HepG2 (cell line): ENCODE results near the gene EFCAB8. TPM values are rescaled to one million over a fixed set of nuclear protein-coding genes. Genes with fewer than 3 reads are reported as not detected.

Source experiments
- ATAC-seq: fragments of 200-7000 bp; cut with Tn5 transposase; 3 replicates; pipeline ENCODE4 v1.9.1; 2020; ENCODE audit warnings: mild to moderate bottlenecking, moderate library complexity
- BruUV-seq: library from RNA; stranded (reverse); fragments of 400-500 nt; replicated peaks from 2 replicates; lab custom pipeline; 2021; lab: Mats Ljungman, UMichigan
- CTCF ChIA-PET: fragments of 300-600 bp; formaldehyde crosslinking; extraction: SDS; loops from one replicate; lab custom pipeline; 2021; ENCODE audit warnings: low total read pairs, inconsistent platforms, low intra/inter-chr PET ratio; lab: Yijun Ruan, JAX
- POLR2A ChIA-PET: fragments of 350-600 bp; sonication (Branson Sonifier 250); formaldehyde crosslinking; loops from one replicate; lab custom pipeline; 2020; ENCODE audit warnings: antibody characterized with exemption, inconsistent platforms; lab: Yijun Ruan, JAX
- DNase-seq: peaks from one replicate; pipeline ENCODE4 v3.0.0-alpha.2; 2015; ENCODE audit warnings: low spot score
- FAIRE-seq: peaks from 3 replicates; lab custom pipeline; 2011; peaks lifted over from hg19 to GRCh38; lab: Jason Lieb, UNC
- H2AFZ ChIP-seq: one replicate; pipeline ENCODE4 v1.6.1; 2011; ENCODE audit warnings: low read length, inconsistent platforms
- H3K27ac ChIP-seq: fragments of 300-600 bp; 3 replicates; pipeline ENCODE4 v1.8.0; 2011; ENCODE audit warnings: mixed run types, mild to moderate bottlenecking, mixed read lengths, low read length, inconsistent platforms; ENCODE audit not compliant: insufficient read depth; ENCODE audit errors: extremely low read length
- H3K27me3 ChIP-seq, 2 experiments: fragments of 200-600 bp in 1 of 2; 2 replicates in 1 of 2; 3 replicates in 1 of 2; pipeline versions ENCODE4 v1.6.0 to v1.8.0; 2011; ENCODE audit warnings: low read length in 2 of 2, mild to moderate bottlenecking in 2 of 2, moderate library complexity in 2 of 2, inconsistent platforms in 1 of 2; ENCODE audit not compliant: insufficient read depth in 2 of 2, control insufficient read depth in 1 of 2
- H3K36me3 ChIP-seq, 2 experiments: fragments of 200-600 bp in 1 of 2; replicated peaks in 1 of 2; 2 replicates in 1 of 2; 3 replicates in 1 of 2; pipeline versions ENCODE4 v1.5.1 to v1.8.0; 2011; ENCODE audit warnings: low read length in 2 of 2, inconsistent platforms in 1 of 2; ENCODE audit not compliant: insufficient read depth in 2 of 2, control insufficient read depth in 1 of 2
- H3K4me1 ChIP-seq: 2 replicates; pipeline ENCODE4 v1.5.1; 2012; ENCODE audit warnings: low read length, inconsistent platforms; ENCODE audit not compliant: insufficient read depth
- H3K4me2 ChIP-seq: 2 replicates; pipeline ENCODE4 v1.6.0; 2011; ENCODE audit warnings: low read depth, low read length, inconsistent platforms
- H3K4me3 ChIP-seq, 3 experiments: fragments of 200-600 bp in 1 of 3; sonication (generic), shearing (Covaris generic) in 1 of 3; replicated peaks in 1 of 3; 2 replicates each; pipeline ENCODE4 v1.5.1; 2011 to 2016; ENCODE audit warnings: low read length in 3 of 3, inconsistent platforms in 2 of 3, low read depth in 2 of 3, mild to moderate bottlenecking in 2 of 3, control low read depth in 1 of 3, mixed read lengths in 1 of 3; ENCODE audit not compliant: insufficient read depth in 1 of 3
- H3K79me2 ChIP-seq: one replicate; pipeline ENCODE4 v1.6.1; 2011; ENCODE audit warnings: low read length, inconsistent platforms; ENCODE audit not compliant: insufficient read depth
- H3K9ac ChIP-seq: 2 replicates; pipeline ENCODE4 v1.6.0; 2011; ENCODE audit warnings: mild to moderate bottlenecking, low read depth, low read length, inconsistent platforms; ENCODE audit not compliant: insufficient read depth
- H3K9me3 ChIP-seq: 2 replicates; pipeline ENCODE4 v1.5.1; 2012; ENCODE audit warnings: mild to moderate bottlenecking, low read length
- H4K20me1 ChIP-seq: 2 replicates; pipeline ENCODE4 v1.6.0; 2011; ENCODE audit warnings: inconsistent platforms, mild to moderate bottlenecking, low read length, moderate library complexity; ENCODE audit not compliant: insufficient read depth
- CEBPG ChIP-seq: IDR thresholded peaks from 2 replicates; pipeline ENCODE4 v1.6.1; 2016
- DDIT3 ChIP-seq: sonication (generic); formaldehyde crosslinking; IDR thresholded peaks from 2 replicates; pipeline ENCODE4 v1.4.0; 2020; ENCODE audit warnings: mild to moderate bottlenecking, missing genetic modification reagents
- ISL2 ChIP-seq: sonication (generic); formaldehyde crosslinking; IDR thresholded peaks from 2 replicates; pipeline ENCODE4 v1.5.0; 2020; ENCODE audit warnings: missing genetic modification reagents
- MAX ChIP-seq: IDR thresholded peaks from 2 replicates; pipeline ENCODE4 v1.6.1; 2012; ENCODE audit warnings: inconsistent platforms
- NONO ChIP-seq, 2 experiments: fragments of 450-650 bp in 1 of 2; sonication (generic) in 1 of 2; formaldehyde crosslinking in 1 of 2; IDR thresholded peaks in 1 of 2; conservative IDR thresholded peaks in 1 of 2; 2 replicates each; pipeline versions ENCODE4 v1.6.1 to v1.8.0; 2017 to 2022; ENCODE audit warnings: mild to moderate bottlenecking in 1 of 2, missing genetic modification reagents in 1 of 2, moderate library complexity in 1 of 2
- PHF20 ChIP-seq: sonication (generic); formaldehyde crosslinking; IDR thresholded peaks from 2 replicates; pipeline ENCODE4 v1.5.0; 2020; ENCODE audit warnings: mild to moderate bottlenecking, missing genetic modification reagents
- SMYD3 ChIP-seq: sonication (generic); formaldehyde crosslinking; IDR thresholded peaks from 2 replicates; pipeline ENCODE4 v1.8.1; 2023; ENCODE audit warnings: mild to moderate bottlenecking, missing genetic modification reagents
- STAT5B ChIP-seq: sonication (generic); formaldehyde crosslinking; IDR thresholded peaks from 2 replicates; pipeline ENCODE4 v1.4.0; 2020; ENCODE audit warnings: missing genetic modification reagents
- TARDBP ChIP-seq: sonication (generic); formaldehyde crosslinking; IDR thresholded peaks from 2 replicates; pipeline ENCODE4 v1.8.0; 2022; ENCODE audit warnings: mild to moderate bottlenecking, missing genetic modification reagents
- YEATS2 ChIP-seq: sonication (generic); formaldehyde crosslinking; IDR thresholded peaks from 2 replicates; pipeline ENCODE4 v1.4.0; 2020; ENCODE audit warnings: missing genetic modification reagents, borderline replicate concordance
- ZNF205 ChIP-seq: IDR thresholded peaks from 2 replicates; pipeline ENCODE4 v1.6.1; 2018; ENCODE audit warnings: missing biosample characterization, missing genetic modification reagents
- ZNF292 ChIP-seq: sonication (generic); formaldehyde crosslinking; IDR thresholded peaks from 2 replicates; pipeline ENCODE4 v1.8.1; 2022; ENCODE audit warnings: mild to moderate bottlenecking, low read depth, missing genetic modification reagents, borderline replicate concordance
- ZNF597 ChIP-seq: sonication (generic); formaldehyde crosslinking; IDR thresholded peaks from 2 replicates; pipeline ENCODE4 v1.5.0; 2020; ENCODE audit warnings: missing genetic modification reagents
- ZNF615 ChIP-seq: sonication (generic); formaldehyde crosslinking; IDR thresholded peaks from 2 replicates; pipeline ENCODE4 v1.5.0; 2020; ENCODE audit warnings: mild to moderate bottlenecking, missing genetic modification reagents, borderline replicate concordance
- ZSCAN5A ChIP-seq: sonication (generic); formaldehyde crosslinking; IDR thresholded peaks from 2 replicates; pipeline ENCODE4 v1.8.0; 2022; ENCODE audit warnings: mild to moderate bottlenecking, missing genetic modification reagents, borderline replicate concordance
- WGBS: methylation state at CpG from one replicate; pipeline ENCODE4 v1.1.6; 2017; ENCODE audit warnings: low lambda C conversion rate; 5-methylcytosine and 5-hydroxymethylcytosine counted together
- in situ Hi-C: cut with HindIII; loops from 2 replicates; pipeline ENCODE4 v1.10.0; 2017; ENCODE audit warnings: low pct_unique_long_range_greater_than_20kb; ENCODE audit not compliant: extremely low pct_ligation_motif_present
- intact Hi-C: fragments of 100-400 bp; cut with micrococcal nuclease; formaldehyde crosslinking; loops from one replicate; pipeline ENCODE4 v1.10.0; 2022; ENCODE audit not compliant: unreplicated experiment
- polyA plus RNA-seq, 8 experiments: library from polyadenylated mRNA; depleted of rRNA in 3 of 8; stranded (reverse) in 7 of 8; unstranded in 1 of 8; fragments of >200 nt; fragmentation: Illumina TruSeq in 4 of 8; extraction: Trizol in 4 of 8; gene quantifications; 2 replicates each; pipeline versions ENCODE4 v1.2.1 to v1.2.3, GENCODE V29; 2011 to 2016; ENCODE audit warnings: low read depth in 4 of 8, missing spikeins in 1 of 8, mixed read lengths in 1 of 8; ENCODE audit not compliant: insufficient read depth in 1 of 8
- total RNA-seq, 5 experiments: library from RNA; depleted of rRNA; stranded (reverse); fragments of >200 nt; fragmentation: Illumina TruSeq; extraction: Trizol; gene quantifications; 2 replicates each; pipeline ENCODE4 v1.2.3, GENCODE V29; 2016; ENCODE audit warnings: low read depth in 1 of 5

Gene EFCAB8
- total and polyA plus RNA-seq, 2 of the 13 experiments (the other 11 are each of a cell fraction or from before 2014, with no cell fraction given): 0.15 to 0.22 TPM

GRCh38 chr20:32991792-32992641 lies 133.3 kb downstream of the EFCAB8 start:
- TF ChIP-seq PHF20 (CRISPR knock-in tag): no peak
- TF ChIP-seq SMYD3 (CRISPR knock-in tag): no peak
- no peak for TF ChIP-seq CEBPG (CRISPR knock-in tag)
- no peak for TF ChIP-seq ZNF615
- TF ChIP-seq ZNF205 (CRISPR knock-in tag): no peak
- no peak for TF ChIP-seq ZSCAN5A (CRISPR knock-in tag)
- no peak for TF ChIP-seq DDIT3 (CRISPR knock-in tag)
- no peak for TF ChIP-seq ISL2 (CRISPR knock-in tag)
- no peak for TF ChIP-seq TARDBP (CRISPR knock-in tag)
- TF ChIP-seq ZNF292 (CRISPR knock-in tag): no peak
- no peak for TF ChIP-seq YEATS2
- no peak for TF ChIP-seq ZNF597 (CRISPR knock-in tag)
- TF ChIP-seq MAX: no peak
- no peak for TF ChIP-seq NONO (IDR thresholded peaks at IDR 0.05)
- TF ChIP-seq NONO (CRISPR knock-in tag; conservative IDR thresholded peaks at IDR 0.05): no peak
- no peak for TF ChIP-seq STAT5B (CRISPR knock-in tag)
- H3K4me2 ChIP-seq: no peak overlapping the region
- ATAC-seq (no peak), FAIRE-seq (no peak), DNase-seq (no peak)
- ChIA-PET CTCF (no interaction called here), POLR2A (no interaction called here)
- H3K4me3 ChIP-seq: no peak overlapping the region
- intact Hi-C loops: no loop called here
- H3K4me1 ChIP-seq: no peaks in the 10 kb centered on the region
- H2AFZ ChIP-seq: no peak overlapping the region
- H3K27me3 ChIP-seq: peaks cover 0 to 37% of the 10 kb centered on the region in 2 experiments; a peak in 4 of 5 replicates
- peaks cover 13% of the 10 kb centered on the region for H3K9me3 ChIP-seq
- no peaks in the 10 kb centered on the region for H3K79me2 ChIP-seq
- in situ Hi-C loops: no loop called here
- H3K9ac ChIP-seq: no peak overlapping the region
- H4K20me1 ChIP-seq: no peaks in the 10 kb centered on the region
- H3K27ac ChIP-seq: no peak overlapping the region
- WGBS: 42% methylated on average over 8 of the region's 8 CpGs
- no peaks in the 10 kb centered on the region for H3K36me3 ChIP-seq
- no TSS peak for BruUV-seq
